ENCODE data around the gene IGF2R. TPM values are rescaled to one million over a fixed set of nuclear protein-coding genes. Genes with fewer than 3 reads are reported as not detected.
"Not testable (repeated sequence)": the region's sequence is repeated elsewhere in the genome, so short reads cannot be mapped to it uniquely, and the experiment has no call there.

Gene IGF2R
- total RNA-seq: 3.8 TPM

DNA sequence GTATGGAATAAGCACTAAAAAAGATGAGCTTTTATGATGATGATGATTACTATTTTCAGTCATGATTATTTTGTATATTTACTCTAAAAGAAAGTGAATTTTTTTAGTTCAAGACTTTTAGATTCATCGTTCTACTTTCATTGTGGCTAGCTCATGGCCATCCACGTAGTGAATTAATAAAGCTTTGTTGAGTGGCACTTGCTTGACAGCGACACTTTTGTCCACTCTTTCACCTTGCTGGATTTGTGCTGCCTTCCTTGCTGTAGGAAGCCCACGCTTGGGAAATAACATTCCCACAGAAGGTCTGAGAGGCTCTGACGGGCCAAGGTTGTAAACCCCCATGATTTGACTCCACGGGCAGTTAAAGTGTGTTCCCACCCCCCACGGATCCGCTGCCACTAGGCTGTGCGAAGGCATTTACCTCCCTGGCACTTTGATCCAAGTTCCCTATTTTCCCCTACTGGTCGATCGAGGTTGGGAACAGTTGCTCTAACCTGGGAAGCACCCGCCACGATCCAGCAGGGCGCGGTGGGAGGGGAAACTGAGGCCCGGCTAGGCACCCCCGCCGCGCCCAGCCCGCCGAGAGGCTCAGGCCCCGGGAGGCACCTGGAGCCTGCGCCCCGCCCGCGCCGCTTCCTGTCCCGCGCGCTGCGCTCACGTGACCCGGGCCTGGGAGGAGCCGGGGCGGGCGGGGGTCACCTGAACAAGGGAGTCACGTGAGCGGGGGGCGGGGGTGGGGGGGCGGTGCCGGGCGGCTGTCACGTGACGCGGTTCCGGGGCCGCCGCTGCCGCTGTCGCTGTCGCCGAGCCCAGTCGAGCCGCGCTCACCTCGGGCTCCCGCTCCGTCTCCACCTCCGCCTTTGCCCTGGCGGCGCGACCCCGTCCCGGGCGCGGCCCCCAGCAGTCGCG is at the start of gene IGF2R:
Gene IGF2R, plus strand, starts transcription at position 788 of the 909 bp plus-strand sequence. CDS start 165 bp downstream, outside the sequence.
- DNase-seq (ENCODE audit: low read depth in 2 of 3, low spot score in 2 of 3): peak; percentile 79 to 83 (median 82)

- no peak for DNase-seq (ENCODE audit: low read depth in 2 of 3, low spot score in 2 of 3)
Measured at GRCh38 chr6:159919800-159920199, 49.1 kb upstream of the IGF2R start.

DNA sequence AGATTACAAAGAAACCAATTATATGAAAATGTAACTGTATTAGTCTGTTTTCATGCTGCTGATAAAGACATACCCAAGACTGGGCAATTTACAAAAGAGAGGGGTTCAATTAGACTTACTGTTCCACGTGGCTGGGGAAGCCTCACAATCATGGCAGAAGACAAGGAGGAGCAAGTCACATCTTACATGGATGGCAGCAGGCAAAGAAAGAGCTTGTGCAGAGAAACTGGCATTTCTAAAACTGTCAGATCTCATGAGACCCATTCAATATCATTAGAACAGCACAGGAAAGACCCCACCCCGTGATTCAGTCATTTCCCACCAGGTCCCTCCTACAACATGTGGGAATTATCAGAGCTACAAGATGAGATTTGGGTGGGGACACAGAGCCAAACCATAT is 44.7 kb upstream of the IGF2R start:
- not testable (repeated sequence) for DNase-seq (ENCODE audit: low read depth in 2 of 3, low spot score in 2 of 3)

DNA sequence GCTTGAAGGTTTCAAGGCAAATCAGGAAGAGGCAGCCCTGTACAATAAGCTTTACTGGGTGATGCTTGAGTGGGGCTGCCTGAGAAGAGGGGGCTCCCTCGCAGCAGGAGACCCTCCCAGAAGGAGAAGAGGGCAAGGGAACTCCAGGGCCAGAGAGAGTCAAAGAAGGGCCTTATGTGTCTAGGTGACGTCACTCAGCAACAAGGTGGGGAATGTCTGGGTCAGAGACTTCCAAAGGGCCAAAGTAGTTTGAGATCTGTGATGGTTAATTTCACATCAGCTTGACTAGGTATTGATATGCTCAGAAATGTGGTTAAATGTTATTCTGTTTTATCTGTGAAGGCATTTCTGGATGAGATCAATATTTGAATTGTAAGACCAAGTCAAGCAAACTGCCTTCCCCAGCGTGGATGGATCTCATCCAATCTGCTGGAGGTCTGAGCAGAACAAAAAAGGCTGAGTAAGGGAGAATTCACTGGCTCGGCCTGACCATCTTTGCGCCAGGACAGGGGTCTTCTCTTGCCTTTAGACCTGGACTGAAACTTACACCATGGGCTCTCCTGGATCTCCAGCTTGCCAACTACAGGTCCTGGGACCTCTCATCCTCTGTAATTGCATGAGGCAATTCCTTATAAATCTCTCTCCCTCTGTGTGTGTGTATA is 42.2 kb upstream of the IGF2R start:
- no peak for DNase-seq (ENCODE audit: low read depth in 2 of 3, low spot score in 2 of 3)

GRCh38 chr6:159929819-159930218 is 39.1 kb upstream of the IGF2R start:
- DNase-seq (ENCODE audit: low read depth in 2 of 3, low spot score in 2 of 3): peak; percentile 21 to 51 (median 44)

- DNase-seq (ENCODE audit: low read depth in 2 of 3, low spot score in 2 of 3): no peak
Measured at GRCh38 chr6:159931112-159931511, 37.8 kb upstream of the IGF2R start.

GRCh38 chr6:159931846-159932245 is 37.0 kb upstream of the IGF2R start:
- DNase-seq (ENCODE audit: low read depth in 2 of 3, low spot score in 2 of 3): no peak

GRCh38 chr6:159933077-159933476 is 35.8 kb upstream of the IGF2R start:
- DNase-seq (ENCODE audit: low read depth in 2 of 3, low spot score in 2 of 3): no peak

- DNase-seq (ENCODE audit: low read depth in 2 of 3, low spot score in 2 of 3): no peak
Measured at GRCh38 chr6:159934181-159934580, 34.7 kb upstream of the IGF2R start.

- DNase-seq (ENCODE audit: low read depth in 2 of 3, low spot score in 2 of 3): no peak
Measured at GRCh38 chr6:159935065-159935464, 33.8 kb upstream of the IGF2R start.

DNA sequence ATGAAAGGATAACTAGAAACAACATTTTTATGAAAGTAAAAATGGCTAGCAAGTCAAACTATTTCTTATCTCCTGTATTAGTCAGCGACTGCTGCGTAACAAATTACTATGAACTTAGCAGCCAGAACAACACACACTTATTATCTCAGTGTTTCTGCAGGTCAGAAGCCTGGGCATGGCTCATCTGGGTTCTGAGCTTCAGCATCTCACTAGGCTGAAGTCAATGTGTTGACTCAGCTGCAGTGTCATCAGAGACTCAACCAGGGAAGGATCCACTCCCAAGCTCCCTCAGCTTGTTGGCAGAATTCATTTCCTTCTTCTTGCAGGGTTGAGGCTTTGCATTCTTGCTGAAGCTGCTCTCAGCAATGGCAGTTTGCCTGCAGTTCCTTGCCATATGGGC is 33.2 kb upstream of the IGF2R start:
- no peak for DNase-seq (ENCODE audit: low read depth in 2 of 3, low spot score in 2 of 3)

GRCh38 chr6:159939591-159940016 is 29.3 kb upstream of the IGF2R start:
- no peak for DNase-seq (ENCODE audit: low read depth in 2 of 3, low spot score in 2 of 3)

DNA sequence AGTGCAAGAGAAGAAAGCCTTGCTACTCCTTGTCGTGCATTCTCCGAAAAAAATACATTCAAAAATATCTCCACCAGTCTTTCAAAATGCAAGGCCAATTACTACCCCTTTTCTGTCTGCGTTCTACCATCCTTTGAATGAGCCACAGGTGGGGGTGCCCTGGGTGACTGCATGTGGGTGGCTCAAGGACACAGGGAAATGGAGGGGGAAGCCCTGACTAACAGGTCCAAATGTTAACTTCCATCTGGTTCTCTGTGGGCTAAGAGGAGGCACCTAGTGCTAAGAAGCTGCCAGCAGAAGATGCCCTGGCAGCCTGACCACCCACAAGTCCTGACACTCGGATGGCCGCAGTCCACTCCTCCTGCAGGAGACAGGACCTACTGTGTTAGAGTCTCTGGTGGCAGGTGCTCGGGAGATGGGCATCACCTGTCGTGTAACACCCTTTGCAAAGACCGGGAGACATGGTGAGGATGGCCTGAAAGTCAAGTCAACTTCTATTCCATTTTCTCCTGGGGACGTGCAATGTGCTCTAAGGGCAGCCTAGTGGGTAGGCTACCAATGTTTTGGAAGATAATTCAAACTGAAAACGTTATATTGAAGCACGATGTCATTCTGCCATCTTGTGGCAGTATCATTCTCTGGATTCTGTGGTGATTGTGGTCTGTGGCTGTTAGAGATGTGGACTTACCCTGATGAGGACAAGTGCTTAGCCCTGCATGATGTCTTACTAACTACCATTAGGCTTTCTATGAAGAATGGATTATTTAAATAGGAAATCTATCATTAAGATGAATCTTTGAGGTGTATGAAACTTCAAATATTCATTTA is 27.4 kb upstream of the IGF2R start:
- peak; percentile 16 to 62 (median 37) for DNase-seq (ENCODE audit: low read depth in 2 of 3, low spot score in 2 of 3)

GRCh38 chr6:159943101-159943632 is 25.7 kb upstream of the IGF2R start:
- DNase-seq (ENCODE audit: low read depth in 2 of 3, low spot score in 2 of 3): no peak

- DNase-seq (ENCODE audit: low read depth in 2 of 3, low spot score in 2 of 3): no peak
Measured at GRCh38 chr6:159943968-159944598, 24.8 kb upstream of the IGF2R start.

DNA sequence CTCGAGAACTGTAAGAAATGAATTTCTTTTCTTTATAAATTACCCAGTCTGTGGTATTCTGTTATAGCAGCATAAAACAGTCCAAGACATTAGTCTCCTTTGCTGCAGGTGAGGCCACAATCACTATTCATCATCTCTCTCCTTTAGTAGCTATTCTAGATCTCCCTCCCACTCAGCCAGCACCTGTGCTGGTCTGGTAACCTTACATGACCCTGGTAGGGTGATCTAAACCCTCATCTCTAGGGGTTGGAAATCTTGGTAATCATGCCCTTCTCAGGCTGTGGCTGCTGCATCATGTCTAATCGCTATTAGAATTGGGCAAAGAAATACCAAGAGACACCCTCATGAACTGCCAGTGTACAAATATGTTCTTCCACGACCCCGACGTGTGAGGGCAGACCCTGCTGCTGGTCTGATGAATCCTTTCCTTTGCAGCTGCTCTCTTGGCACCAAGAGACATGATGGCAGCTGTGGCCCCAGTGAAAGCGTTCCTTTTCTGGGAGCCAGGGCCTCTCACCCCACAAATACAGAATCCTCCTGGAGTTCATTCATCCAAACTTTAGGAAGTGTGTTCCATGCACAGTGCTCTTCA is 23.0 kb upstream of the IGF2R start:
- DNase-seq (ENCODE audit: low read depth in 2 of 3, low spot score in 2 of 3): no peak

GRCh38 chr6:159946912-159947311 is 22.0 kb upstream of the IGF2R start:
- no peak for DNase-seq (ENCODE audit: low read depth in 2 of 3, low spot score in 2 of 3)

- DNase-seq (ENCODE audit: low read depth in 2 of 3, low spot score in 2 of 3): no peak
Measured at GRCh38 chr6:159948199-159948598, 20.7 kb upstream of the IGF2R start.

DNA sequence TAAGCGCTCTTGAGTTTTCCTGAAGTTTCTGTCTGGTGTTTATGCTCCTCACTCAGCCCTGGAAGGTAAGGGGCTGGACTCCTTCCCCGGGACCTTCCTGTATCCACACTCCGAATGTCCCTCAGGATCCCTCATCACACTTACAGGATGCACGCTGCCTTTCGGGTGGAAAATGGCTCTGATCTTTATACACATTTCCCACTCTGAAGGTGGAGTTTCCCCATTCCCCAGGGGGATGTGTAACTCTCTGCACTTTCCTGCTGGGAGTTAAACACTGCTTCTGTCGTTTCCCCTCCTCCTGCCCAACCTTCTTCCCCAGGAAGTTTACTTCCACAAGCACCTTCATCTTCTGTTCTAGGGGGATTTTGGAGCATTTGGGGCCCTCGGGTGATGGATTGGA is 17.1 kb upstream of the IGF2R start:
- DNase-seq (ENCODE audit: low read depth in 2 of 3, low spot score in 2 of 3): no peak
